GM21447 (cell line): Measurements from ENCODE around the gene MACROD2.
A peak's percentile ranks its signal among the peaks of the same experiment; 100 is the strongest.

Experiments used
- ATAC-seq: cut with Tn5 transposase; IDR thresholded peaks from one replicate; pipeline ENCODE4 v1.9.1; 2021; ENCODE audit not compliant: unreplicated experiment

Gene MACROD2

DNA sequence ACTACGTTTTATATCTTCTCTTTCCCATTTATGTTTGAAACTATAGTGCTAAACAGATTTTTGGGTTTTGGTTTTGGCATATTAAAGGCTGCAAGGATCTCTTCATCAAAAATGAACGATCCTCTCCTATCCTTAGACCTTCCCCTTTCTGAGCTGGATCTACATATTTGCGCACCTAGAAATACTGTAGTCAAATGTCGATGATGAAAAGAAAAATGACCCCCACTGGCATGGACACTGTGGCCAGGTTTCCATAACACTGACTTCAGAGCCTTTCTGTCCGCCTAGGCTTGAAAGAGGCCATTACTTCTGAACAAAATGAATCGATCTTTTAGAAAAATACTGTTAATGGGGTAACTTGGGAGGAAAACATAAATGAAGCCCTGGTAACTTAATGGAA is 336.3 kb downstream of the MACROD2 start:
- ATAC-seq = no peak

DNA sequence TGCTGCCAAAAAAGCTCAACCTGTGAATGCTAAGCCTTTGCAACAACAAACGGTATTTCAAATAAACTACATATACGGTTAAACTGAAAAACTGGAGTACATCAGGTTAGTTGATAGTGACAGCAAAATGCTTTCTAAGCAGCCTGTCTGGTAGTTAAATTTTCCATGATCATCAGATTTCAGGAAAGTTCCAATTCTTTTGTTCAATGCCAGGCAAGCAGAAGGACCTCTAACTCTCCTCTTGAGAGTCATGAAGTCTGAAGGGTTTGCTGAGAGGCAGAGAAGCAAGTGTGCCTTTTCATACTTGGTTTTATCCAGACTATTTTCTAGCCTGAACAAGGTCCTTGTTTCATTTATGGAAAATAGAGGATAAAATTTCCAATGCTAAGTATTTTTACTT is 337.6 kb downstream of the MACROD2 start:
- ATAC-seq = no peak

DNA sequence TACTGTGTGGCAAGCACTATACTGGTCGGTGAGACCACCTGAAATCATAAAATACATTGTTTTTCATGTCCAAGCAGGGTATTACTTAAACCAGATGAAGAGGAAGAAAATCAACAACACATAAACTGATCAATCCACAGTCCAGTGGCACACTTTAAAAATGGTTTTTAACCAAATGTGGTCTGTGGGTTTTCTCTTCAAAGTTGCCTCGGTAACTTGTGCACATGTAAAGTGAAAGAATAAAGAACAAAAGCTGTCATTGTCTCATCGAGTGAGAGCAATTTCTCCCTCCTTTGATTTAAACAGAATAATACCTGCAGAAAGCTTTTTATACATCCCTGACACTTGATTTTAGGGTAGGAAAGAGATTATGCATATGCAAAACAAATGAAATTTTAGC is 338.4 kb downstream of the MACROD2 start:
- no peak for ATAC-seq

DNA sequence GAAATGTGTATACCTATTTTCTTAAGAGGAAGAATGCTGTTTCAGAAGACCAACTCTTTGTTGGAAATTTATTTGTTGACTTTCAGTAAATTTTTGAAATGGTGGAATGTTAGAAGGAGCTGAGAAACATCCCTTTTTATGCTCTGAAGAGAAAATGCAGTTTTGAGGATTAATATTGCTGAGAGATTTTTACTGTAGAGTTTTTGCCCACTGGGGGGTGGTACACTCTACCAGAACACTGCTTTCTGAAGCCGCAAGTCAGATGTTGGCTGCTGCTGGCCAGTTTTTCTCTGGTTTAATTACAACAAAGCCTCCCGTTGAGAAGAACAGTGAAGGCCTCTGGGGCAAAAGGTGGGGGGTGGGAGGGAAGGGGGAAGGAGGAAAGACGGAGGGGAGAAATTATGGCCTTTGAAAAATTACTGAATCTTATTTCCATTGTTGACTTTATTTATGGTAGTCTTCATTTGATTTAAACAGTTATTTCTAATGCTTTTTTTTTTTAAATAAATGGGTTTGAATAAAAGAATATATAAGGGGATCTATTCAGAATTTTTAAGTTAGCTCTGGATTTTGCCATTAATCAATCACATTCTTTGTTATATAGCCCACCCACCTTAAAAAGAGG is 339.1 kb downstream of the MACROD2 start:
- no peak for ATAC-seq

DNA sequence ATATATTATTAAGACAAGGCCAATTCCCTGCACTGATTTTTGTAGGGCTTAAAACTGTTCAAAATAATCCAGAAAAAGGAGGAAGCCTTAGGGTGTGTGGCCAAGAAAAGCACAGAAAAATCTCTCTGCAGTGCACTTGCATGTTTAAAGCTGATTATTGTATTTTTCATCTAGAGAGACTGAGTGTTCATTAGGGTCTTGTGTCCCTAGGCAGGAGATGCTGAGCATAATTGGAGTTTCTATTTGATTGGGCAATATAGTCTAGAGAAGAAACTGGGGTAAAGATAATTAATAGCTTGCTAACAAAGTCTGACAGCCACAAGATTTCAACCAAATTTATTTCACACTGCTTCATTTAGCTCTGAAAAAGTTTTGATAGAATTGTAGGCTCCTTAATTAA is 339.7 kb downstream of the MACROD2 start:
- ATAC-seq = no peak

DNA sequence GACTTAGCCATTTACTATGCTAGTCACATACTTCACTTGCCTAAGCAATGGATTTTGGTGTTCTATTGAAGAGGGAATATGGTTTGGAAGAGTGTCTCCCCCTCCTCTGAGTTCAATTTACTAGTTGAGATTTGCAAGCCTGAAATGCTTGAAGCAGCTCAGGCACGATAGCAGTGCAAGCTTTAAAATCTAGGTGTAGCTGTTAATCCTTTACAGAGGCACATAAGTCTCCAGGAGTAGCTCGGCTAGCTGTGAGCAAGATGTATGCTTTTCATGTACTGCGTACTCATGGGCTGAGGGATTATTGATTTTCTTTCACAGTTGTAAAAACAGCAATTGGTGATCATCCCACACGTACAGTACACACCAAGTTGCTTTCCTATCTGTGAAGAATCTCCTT is 341.4 kb downstream of the MACROD2 start:
- ATAC-seq = no peak

DNA sequence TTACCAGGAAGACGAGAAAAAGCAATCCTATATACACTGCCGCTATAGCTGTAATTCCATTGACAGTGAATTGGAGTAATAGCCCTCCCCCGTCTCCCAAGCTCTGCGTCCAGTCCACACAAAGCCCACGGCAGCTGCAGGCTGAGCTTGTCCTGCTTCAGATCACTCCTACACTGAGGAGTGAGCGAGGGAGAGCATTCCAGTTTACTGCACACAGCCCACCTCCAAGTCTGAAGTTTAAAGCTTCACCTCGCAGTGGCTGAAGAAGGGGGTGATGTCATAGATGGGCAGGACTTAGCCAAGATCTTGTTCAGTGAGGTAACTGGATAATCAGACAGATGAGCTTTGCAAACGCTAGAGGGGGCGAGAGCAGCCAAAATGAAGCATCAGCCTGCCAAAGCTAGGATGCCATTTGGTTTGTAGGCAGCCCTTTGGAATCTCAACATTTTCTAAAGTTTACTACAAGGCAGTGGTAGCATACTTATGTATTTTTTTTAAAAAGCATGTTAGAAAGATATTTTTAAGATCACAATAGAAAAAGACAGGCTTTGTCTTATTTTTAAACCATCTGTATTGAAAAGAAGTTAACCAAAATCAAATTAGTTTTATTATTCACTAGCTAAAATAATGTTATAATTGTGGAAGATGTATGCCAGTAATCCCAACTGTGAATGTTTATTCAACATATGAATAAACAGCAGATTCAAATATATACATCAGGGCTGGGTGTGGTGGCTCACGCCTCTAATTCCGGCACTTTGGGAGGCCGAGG is 342.3 kb downstream of the MACROD2 start, which contains the start of gene FLRT3:
Gene FLRT3 (minus strand): TSS at position 213 of the 772 bp plus-strand sequence. CDS start 10,106 bp downstream, outside the sequence.
- peak; percentile 99 for ATAC-seq

DNA sequence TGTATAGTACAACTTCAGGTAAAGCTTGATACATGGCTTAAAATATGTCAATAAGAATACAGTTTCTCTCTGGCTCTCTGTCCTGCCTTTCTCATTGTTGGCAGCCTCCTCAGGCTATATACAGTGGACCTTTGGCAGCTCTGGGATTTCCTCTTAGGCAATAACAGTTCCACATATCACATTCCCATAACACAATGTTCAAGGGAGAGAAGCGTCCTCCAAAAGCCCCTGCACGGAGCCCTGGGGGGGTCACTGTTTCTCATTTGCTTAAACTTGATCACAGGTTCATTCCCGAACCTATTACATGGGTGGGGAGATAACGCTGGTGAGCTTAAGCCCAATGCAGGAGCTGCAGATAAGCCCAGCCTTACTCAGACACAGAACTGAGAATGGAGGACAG is 346.5 kb downstream of the MACROD2 start:
- no peak for ATAC-seq

DNA sequence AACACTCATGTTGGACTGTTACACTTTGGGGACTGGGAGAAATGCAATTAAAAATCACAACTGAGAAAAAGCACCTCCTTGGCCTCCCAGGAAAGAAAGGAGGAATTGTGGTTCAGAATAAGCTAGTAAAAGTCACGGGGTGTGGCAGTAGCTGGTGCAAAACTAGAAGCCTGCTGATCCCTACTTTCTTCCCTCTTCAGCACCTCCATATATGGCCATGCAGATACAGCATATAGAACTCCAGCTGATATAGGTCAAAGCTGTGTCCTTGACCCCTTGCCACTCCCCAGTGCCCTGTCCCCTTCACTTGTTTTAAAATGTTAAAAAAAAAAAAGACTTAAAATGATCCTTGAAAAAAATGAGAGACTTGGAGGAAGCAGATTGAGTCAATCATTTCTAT is 347.6 kb downstream of the MACROD2 start:
- no peak for ATAC-seq

DNA sequence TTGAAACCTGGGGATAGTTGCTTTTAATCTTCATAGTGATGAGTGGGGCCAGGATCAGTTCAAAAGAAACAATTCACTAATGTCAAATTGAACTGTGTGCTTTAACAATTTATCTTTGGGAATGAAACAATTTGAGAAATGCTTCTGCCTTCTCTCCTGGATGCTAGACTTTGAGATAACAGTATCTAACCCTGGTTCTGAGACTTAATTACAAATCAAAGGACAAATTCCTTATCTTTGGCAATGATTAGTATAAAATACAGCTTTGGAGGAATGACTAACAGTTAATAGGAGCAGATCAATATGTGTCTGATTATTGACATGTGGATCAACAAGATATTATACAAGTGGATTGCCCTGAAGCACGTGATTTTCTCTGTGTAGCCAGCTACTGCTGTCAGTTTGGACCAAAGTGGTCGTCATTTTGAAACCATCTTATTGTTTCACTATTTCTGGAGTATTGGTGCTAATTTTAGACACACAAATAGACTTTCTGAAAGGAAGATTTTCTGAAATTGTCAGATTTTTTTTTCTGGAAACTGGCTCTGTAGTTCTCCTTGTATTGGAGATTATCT is 348.3 kb downstream of the MACROD2 start:
- ATAC-seq = no peak

DNA sequence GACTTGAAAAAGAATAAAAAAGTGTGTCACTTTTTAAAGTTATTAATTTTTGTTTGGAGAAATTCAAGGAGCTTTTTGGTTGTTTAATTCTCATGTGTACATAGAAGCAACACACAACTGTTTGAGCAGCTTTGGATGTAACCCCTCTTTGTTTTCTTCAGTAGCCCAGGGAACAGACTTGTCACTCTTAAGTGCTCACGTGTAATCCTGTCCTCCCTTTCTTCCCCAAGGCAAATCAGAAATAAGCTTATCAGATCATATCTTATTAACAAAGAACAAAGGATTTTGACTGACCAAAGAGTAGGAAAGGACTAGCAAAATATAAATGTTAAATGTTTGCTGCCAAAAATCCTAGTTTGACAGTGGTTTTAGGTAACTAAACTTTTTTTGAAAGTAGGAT is 349.4 kb downstream of the MACROD2 start:
- no peak for ATAC-seq

DNA sequence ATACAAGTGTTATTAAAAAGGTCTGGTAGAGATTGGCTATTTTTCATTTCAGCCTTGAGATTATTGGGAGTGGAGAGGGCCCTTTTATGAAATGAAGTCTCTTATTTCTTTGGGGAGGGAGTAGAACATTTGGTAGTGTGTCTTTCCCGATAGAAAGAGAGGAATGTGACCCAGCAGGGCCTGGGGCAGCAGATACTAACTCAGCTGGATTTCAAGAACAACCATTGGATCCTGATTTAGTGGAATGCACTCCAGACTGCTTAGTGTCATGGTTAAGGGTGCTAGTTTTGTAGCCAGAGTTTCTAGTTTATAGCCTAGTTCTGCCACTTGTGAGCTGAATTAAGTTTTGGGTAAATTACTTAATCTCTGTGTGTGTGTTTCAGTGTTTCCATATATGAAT is 360.5 kb downstream of the MACROD2 start:
- no peak for ATAC-seq

DNA sequence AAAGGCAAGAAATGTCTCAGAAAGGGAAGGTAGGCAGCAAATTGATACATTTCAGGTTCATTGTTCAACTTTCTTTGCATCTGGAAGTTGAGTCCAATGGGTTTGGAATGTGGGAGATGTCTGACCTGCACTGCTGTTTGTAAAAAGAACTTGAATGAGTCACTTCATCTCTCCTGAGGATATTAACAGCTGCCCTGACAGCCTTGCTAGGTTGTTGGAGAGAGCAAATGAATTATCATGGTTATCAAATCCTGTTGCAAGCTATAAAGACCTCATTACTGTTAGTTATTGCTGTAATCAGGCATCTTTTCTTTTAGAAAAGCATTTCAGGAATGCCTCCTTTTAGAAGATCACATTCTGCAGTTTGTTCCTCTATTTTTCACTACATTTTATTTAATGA is 365.1 kb downstream of the MACROD2 start:
- ATAC-seq = no peak

DNA sequence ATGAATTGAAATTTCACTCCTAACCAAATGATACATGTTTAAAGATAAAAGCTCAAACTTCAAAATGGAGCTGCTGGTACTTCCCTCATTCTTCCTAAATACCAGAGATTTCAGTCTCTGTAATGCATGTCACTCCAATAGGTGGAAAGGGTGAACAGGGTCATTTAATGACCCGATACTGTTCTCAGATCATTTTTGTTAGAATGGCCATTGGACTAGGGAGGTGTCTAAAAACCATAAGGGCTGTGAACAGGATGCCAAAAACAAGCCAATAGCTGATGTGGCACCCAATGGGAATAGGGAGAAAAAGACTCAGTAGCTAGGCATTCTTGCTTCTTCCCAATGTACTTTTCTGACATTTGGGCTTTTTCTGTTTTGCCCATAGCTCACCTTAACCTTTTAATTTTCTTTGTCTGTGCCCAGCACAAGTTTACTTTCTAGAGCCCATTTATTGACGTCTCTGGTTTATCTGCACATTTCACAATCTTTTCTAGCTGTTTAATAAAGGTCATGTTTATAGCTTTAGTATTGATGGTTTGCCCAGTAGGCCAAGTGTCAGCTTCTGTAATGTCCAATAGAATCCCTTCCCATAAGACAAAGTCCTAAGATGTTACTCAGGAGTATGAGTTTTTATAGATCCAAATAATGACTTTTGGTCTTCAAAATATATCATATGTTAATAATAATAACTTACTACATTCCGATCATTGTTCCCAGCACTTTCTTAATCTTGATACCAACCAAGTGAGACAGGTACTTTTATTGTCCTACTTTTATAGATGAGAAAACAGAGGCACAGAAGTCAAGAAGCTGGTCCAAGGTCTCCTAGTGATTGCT is 366.4 kb downstream of the MACROD2 start:
- ATAC-seq = no peak

DNA sequence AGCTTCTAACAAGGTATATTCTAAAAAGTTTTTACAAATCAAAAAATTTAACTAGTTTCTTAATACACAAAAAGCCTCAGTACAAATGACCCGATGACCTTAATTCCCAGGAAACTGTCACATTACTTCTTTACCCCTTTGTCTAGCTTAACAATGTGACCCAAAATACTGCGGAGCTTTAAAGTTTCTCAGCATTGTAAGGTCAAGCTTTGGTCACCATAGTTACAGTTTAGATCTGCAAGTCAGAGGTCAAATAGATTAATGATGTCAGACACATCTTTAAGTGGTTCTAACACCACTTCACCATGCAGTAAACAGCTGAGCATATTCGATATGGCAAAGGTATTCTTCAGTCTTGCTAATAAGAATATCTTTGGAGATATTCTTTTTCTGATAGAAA is 378.9 kb downstream of the MACROD2 start:
- no peak for ATAC-seq

DNA sequence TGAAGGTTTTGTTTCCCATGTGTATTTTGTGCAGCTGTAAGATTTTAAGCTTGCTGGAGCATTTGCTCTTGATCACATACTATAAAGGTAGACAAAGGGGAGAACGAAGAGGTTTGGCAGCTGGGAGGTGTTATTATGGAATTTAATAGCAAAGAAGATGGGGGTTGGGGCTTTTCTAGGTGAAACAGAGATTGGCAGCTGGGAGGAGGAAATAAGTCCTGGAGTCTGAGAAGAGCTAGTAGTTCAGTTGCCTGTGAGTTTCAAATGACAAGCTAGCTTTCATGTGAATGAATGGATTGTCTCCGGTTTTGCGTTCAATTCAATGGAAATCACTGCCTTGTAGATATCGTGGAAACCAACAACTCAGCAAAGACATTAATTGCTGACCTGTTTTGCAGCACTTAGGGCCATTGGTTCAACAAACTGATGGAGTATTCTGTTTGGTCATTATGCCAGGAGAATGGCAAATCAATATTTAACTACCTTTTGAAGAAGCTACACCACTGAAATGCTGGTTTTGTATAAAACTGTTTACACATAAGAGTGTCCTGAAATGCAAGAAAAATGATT is 380.2 kb downstream of the MACROD2 start:
- no peak for ATAC-seq

DNA sequence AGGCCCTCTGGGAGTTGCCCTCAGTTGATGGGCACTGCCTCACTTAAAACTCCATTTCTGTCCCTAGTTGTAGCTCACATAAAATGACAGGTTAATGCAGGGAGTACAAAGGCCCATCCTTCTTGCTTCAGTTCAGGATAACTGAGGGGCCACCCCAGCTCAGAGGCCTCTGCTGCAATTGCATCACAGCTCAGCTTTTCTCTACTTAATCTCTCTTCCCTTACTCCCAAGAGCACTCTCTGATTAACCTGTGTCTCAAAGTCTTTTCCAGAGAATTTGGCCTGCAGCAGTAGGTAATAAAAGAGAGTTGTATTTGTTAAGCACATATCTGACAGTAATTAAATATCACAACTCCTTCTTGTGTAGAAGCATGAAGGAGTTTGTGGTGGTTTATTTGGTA is 383.0 kb downstream of the MACROD2 start:
- ATAC-seq = no peak

DNA sequence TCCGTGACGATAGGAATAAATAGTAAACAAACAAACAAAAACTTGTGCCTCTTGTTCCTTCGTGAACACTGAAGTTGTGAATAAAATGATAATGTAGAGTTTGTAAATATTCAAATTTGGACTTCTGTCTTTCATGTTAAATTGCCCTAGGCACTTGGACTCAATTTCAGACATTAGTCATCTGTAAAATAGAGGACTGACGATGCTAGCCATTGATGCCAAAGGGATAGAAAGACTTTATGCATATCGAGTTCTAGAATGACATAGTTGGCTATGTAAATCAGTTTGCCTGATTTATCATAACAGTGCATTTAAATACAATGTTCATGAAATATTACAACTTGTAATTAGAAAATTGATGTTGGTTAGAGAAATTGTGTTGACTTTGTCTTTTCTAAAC is 388.0 kb downstream of the MACROD2 start:
- no peak for ATAC-seq

DNA sequence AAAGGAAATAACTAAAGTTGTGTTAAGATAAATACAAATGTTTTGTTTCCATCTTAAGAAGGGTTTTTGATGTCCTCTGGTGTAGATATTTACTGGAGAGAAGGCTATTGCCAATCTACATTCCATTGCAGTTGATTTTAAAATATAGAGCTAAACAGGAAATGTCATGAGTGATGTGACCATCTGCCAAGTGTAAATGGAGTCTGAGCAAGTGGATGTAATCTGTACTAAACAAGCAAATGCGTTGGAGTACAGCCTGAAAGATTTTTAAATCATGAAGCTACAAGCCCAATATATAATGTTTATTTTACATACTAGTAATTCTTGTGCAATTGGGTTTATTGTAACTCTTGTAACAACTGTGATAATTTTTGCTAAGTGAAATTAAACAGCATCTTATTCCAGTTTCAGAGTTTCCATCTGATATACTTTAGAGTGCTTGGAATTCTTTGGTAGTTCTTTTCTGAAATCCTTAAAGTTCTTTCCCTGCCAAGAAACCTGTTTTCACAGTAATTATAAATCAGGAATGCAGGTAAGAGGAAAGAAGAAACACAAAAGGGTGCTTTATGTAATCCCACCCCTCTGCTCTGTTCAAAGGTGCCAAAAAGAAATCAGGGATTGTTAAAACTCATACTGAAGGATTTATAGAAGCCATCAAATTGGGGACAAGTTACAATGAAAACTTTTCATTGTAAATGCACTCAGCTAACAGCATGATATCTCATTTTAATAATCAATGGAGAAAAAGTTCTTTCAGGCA is 389.3 kb downstream of the MACROD2 start:
- ATAC-seq = no peak

DNA sequence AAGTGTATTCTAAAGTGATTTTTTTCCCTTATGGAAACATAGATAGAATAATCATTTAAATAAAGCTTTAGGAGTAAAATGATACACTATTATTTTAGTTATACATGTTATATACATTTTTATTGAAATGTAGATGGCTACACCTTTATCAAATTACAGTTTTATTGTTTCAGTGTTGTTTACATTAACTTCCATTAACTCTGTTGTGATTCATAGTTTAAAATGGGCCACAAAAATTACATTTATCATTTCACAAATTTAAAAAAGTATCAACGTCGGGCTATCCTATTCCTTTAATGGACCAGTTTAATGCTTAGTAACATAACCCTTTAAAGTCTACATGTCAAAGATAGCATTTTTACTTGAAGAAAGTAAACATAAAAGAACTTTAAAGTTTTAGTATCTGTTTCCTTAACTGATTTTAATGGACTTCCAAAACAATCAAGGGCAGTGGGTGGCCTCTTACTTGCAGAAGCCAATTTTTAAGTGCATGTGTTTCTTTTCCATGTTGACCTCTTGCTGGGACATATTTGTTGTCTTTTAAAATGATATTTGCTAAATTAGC is 389.9 kb downstream of the MACROD2 start:
- ATAC-seq = no peak
